ENCODE measurements around the gene LRIT1. TPM values are rescaled to one million over a fixed set of nuclear protein-coding genes. Genes with fewer than 3 reads are reported as not detected.

LRIT1 gene
- total and polyA plus RNA-seq, 2 of the 8 experiments (the other 6 are each of a cell fraction or from before 2014, with no cell fraction given), result 0.03 TPM; not detected in 1

GRCh38 chr10:84214612-84215235, 26.6 kb downstream of the LRIT1 start (continued):
- TF ChIP-seq ATF3 (IDR thresholded peaks at IDR 0.05; ENCODE audit: insufficient read depth, low read depth, low read length), result no peak
- TF ChIP-seq HDAC6 (IDR thresholded peaks at IDR 0.05; ENCODE audit: low read depth, low read length), result no peak
- no peak for TF ChIP-seq KDM4A (IDR thresholded peaks at IDR 0.05; ENCODE audit: low read depth, low read length, severe bottlenecking)
- TF ChIP-seq CBX8 (IDR thresholded peaks at IDR 0.05; ENCODE audit: borderline replicate concordance, low read depth, low read length), result no peak
- TF ChIP-seq KDM1A (IDR thresholded peaks at IDR 0.05; ENCODE audit: borderline replicate concordance, low read length), result no peak
- TF ChIP-seq CTCF (IDR thresholded peaks at IDR 0.05; ENCODE audit: control extremely low read depth in 1 of 3, insufficient read depth in 1 of 3, low read depth in 1 of 3, low read length in 3 of 3), result peak; percentile 79 to 91 (median 90)
